HG02588 (cell line): ENCODE measurements around the gene MORN1.

Experiments used
- ATAC-seq: cut with Tn5 transposase; IDR thresholded peaks from one replicate; pipeline ENCODE4 v1.9.1; 2021; ENCODE audit warnings: mild to moderate bottlenecking, moderate library complexity; ENCODE audit not compliant: unreplicated experiment

MORN1 gene

GRCh38 chr1:2353551-2354438 is 37.6 kb downstream of the MORN1 start:
- ATAC-seq, result no peak

GRCh38 chr1:2352897-2353550 is 38.3 kb downstream of the MORN1 start:
- ATAC-seq, result no peak

- ATAC-seq, result no peak
Measured at GRCh38 chr1:2352341-2352896, 38.9 kb downstream of the MORN1 start.

- no peak for ATAC-seq
Measured at GRCh38 chr1:2351723-2352122, 39.6 kb downstream of the MORN1 start.

GRCh38 chr1:2350911-2351655 is 40.3 kb downstream of the MORN1 start:
- ATAC-seq, result no peak

GRCh38 chr1:2350501-2350900 is 40.9 kb downstream of the MORN1 start:
- ATAC-seq, result no peak

- ATAC-seq, result no peak
Measured at GRCh38 chr1:2349806-2350205, 41.5 kb downstream of the MORN1 start.

DNA sequence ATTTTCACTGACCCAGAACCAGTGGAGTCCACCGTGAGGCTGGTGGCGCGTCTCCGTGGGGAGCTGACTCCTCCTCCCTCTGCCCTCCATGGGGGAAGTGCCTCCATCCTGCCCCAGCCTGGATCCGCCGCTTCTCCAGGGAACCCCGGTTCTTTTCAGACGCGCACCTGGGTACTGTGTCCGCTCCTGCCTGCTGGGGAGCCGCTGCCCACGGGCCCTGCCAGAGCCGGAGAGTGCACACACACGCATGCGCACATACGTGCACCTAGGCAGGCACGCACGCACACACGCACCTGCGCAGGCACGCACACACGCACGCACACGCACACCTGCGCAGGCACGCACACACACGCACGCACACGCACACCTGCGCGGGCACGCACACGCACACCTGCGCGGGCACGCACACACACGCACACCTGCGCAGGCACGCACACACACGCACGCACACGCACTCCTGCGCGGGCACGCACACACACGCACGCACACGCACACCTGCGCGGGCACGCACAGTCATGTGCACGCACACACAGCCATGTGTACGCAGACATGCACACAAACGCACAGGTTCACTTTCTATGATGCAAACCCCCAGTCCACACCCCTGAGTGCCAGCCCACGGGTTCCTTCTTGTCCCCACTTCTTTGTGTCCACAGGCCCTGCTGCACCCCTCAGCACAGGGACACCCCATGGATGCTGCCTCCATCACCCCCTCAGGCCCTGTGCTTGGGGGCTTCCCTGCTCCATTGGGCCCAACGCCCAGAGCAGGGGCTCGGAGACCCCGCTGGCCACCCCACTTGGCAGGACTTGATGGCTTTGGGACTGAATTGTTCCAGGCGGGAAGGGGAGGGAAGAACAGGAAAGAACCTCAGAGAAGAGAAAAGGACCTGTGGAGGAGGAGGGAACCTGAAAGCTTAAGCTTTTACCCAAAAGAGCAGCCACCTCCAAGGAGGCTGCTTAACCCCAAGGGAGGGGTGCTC is 42.7 kb downstream of the MORN1 start:
- no peak for ATAC-seq

DNA sequence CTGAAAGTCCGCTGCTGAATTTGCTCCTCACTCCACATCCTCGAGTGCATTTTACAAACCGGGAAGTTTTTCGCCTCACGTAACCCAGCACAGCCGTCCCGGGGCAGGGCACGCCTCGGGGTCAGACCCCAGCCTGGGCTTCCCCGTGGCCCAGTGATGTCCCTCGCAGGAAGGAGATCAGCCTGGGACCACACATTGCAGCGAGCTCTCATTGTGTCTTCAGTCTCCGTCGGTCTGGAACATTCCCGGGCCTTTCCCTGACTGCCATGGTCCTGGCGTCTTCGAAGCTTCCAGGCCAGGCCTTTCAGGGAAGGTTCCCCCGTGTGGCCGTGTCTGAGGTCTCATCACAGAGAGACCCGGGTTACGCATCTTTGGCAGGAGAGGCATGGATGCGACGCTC is 43.5 kb downstream of the MORN1 start:
- ATAC-seq, result no peak

GRCh38 chr1:2347409-2347785 is 44.0 kb downstream of the MORN1 start:
- no peak for ATAC-seq

GRCh38 chr1:2346691-2347408 is 44.5 kb downstream of the MORN1 start:
- ATAC-seq, result no peak

DNA sequence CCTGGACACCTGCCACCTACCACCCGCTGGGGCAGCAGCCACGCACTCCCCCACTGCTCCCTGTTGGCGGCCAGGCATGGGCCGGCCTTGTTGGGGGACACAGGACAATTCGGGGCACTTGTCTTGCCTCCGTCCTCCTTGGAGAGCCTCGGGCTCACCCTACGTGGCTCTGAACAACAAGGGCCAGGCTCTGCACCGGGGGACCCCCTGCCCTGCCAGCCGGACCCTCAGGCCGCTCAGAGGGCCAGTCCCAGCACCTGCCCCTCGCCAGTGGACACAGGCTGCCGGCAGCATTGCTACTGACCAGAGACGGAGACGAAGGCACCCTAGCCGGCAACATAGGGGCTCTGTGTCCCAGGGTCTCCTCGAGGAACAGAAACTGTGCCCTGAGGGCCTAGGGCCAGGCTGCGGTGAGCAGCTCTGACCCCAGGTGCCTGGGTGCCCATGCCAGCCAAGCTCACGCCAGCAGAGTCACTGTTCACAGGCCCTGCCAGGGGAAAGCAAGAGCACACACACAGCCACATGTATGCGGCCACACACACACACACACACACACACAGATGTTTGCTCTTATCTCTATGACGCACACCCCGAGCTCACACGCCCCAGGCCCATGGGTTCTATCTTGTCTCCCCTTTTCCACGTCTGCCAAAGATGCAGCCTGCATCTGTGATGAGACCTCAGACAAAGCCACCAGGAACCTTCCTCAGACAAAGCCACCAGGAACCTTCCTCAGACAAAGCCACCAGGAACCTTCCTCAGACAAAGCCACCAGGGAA is 45.9 kb downstream of the MORN1 start:
- no peak for ATAC-seq

GRCh38 chr1:2344744-2345296 is 46.5 kb downstream of the MORN1 start:
- no peak for ATAC-seq

DNA sequence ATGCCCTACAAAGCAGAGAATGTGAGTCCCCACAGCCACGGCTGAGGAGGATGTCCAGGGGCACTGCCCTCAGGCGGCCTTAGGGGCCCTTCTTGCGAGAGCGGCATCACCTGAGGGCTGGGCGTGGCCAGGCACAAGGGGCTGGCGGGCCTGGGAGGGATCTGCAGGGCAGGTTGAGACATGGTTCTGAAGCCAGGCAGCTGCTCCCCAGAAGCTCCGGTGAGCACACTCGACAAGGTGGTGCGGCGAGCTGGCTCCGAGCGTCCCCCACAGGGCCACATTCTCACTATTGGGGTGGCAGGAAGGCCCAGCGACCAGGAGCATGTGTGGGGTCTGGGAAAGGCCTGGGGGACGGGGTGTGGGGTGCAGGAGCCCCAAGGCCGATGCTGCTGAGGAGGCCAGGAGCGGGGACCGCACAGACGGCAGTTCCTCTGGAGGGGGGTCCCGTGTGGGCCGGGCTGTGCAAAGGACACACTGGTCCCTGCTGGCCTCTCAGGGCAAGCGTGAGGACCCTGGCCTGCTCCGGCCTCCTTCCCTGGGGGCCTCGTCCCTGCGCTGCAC is 47.2 kb downstream of the MORN1 start:
- no peak for ATAC-seq

DNA sequence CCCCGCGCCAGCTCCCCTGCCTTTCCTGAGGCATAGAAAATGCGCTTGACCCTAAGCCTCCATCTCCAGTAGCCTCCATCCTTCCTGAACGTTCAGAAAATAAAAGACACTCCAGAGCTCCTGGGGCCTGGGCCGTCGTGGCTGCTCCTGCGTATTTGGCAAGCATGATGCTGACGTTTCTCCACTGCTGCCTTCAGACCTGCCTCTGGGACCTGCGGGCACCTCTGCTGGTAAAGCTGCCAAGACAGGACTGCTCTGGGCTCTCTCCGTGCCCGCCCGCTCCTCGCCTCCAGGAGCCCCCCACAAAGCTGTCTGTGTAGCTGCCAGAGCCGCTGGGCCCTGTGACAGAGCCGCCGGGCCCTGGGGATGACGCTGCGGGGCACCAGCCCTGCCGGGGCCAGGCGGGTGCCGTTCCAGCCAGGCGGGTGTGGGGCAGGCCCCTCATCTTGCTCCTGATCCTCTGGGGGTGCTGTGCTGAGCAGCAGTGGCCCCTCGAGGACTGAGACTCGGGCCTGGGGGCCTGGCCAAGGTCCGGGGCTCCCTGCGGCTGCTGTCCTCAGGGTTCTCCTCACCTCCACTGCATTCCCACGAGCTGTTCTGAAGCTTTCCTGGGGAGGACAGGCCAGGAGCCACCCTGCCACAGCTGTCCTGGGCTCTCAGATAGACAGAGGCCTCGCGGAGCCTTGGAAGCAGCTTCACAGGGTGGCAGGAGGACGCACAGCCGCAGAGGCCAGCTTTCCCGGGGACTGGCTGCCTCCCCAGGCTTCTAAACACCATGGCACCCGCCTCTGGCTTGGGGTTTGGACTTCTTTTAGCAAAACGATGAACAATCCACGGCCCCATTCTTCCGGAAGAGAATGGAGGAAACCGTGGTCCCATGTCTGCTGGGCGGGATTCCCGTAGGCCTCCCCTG is 48.1 kb downstream of the MORN1 start:
- no peak for ATAC-seq

GRCh38 chr1:2342384-2343022 is 48.9 kb downstream of the MORN1 start:
- no peak for ATAC-seq
